ENCODE measurements around the gene PDE6B.

PDE6B gene

GRCh38 chr4:648579-649292 is 23.4 kb downstream of the PDE6B start:
- no peak overlapping the region for H3K27ac ChIP-seq
- no peak overlapping the region for H3K4me3 ChIP-seq
- no peak for TF ChIP-seq FOXP2 (optimal IDR thresholded peaks at IDR 0.05; ENCODE audit: control extremely low read depth, extremely low read length, insufficient read depth)
- no peak for TF ChIP-seq EZH2 (IDR thresholded peaks at IDR 0.05)
- no peak for TF ChIP-seq POLR2AphosphoS5 (IDR thresholded peaks at IDR 0.05; ENCODE audit: borderline replicate concordance, low read depth, low read length)
- no peaks in the 10 kb centered on the region for H3K9me3 ChIP-seq (ENCODE audit: low read depth, low read length)
- DNase-seq (ENCODE audit: low read depth, low spot score) = no peak
- no peak overlapping the region for H3K9ac ChIP-seq (ENCODE audit: insufficient read length)
- H3K36me3 ChIP-seq (ENCODE audit: insufficient read depth, low read length) = no peaks in the 10 kb centered on the region

DNA sequence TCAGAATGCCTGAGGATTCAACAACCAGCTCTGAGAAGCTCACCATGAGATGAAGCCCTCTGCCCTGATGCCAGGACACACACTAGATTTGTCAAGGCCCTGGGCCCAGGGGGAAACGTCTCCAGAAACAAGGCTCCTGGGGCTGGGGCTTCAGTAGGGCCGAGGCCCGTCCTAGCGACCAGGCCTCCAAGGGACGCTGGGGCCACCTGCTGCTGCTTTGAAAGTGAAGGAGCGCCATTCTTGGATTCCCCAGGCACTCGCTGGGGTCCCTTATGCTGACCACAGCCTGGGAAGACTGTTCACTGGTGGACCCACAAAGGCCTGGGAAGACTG is 23.9 kb downstream of the PDE6B start:
- no peak overlapping the region for H3K9ac ChIP-seq (ENCODE audit: insufficient read length)
- H3K4me3 ChIP-seq = no peak overlapping the region
- no peaks in the 10 kb centered on the region for H3K36me3 ChIP-seq (ENCODE audit: insufficient read depth, low read length)
- DNase-seq (ENCODE audit: low read depth, low spot score) = no peak
- H3K9me3 ChIP-seq (ENCODE audit: low read depth, low read length) = no peaks in the 10 kb centered on the region
- no peak for TF ChIP-seq FOXP2 (optimal IDR thresholded peaks at IDR 0.05; ENCODE audit: control extremely low read depth, extremely low read length, insufficient read depth)
- TF ChIP-seq POLR2AphosphoS5 (IDR thresholded peaks at IDR 0.05; ENCODE audit: borderline replicate concordance, low read depth, low read length) = no peak
- TF ChIP-seq EZH2 (IDR thresholded peaks at IDR 0.05) = no peak
- H3K27ac ChIP-seq = no peak overlapping the region

DNA sequence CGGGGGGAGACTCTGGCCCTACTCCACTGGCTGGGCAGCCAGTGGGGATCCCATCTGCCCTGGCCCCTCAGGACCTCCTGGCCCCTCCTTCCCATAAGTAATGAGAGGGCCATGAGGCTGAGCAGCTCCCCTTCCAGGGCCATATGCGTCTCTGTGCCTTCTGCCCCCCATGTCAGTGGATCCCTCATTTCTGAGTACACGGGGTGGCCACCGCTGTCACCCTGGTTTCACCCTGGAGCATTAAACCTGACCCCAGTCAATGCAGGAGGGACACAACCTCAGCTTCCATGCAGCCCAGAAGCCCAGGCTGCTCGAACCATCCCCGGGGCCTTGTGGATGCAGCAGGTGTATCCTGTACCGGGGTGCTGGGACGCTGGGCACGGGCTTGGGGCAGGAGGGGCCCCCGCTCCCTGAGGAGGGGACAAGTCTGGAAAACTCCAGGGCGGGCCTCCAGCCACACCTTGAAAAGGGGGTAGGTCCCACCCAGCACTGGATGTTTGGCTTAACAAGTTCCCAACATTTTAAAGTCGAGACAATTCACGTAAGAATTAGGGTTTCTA is 24.5 kb downstream of the PDE6B start:
- no peak overlapping the region for H3K27ac ChIP-seq

DNA sequence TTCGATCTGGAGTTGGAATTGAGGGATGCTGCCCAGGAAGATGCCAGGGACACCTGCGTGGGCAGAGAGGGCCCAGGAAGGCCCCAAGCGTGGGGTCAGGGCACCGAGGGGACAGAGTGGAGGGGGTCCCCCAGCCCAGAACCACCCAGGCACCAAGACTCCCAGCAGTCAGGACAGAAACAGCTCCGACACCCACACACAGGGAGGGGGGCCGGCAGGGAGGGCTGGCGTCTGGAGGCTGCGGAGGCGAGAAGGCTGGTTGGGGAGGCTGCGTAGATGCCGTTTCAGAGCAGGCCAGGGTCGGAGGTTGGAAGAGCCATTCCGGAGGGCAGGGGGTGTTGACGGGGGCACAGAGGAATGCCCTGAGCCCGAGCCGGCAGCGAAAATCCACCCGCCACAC is 25.1 kb downstream of the PDE6B start:
- no peak for TF ChIP-seq FOXP2 (optimal IDR thresholded peaks at IDR 0.05; ENCODE audit: control extremely low read depth, extremely low read length, insufficient read depth)
- no peak for TF ChIP-seq EZH2 (IDR thresholded peaks at IDR 0.05)
- no peak for TF ChIP-seq POLR2AphosphoS5 (IDR thresholded peaks at IDR 0.05; ENCODE audit: borderline replicate concordance, low read depth, low read length)
- Histone ChIP-seq H3K9ac (ENCODE audit: insufficient read length) (no peak overlapping the region), H3K27ac (no peak overlapping the region), H3K36me3 (ENCODE audit: insufficient read depth, low read length) (no peaks in the 10 kb centered on the region), H3K9me3 (ENCODE audit: low read depth, low read length) (no peaks in the 10 kb centered on the region), H3K4me3 (no peak overlapping the region)
- DNase-seq (ENCODE audit: low read depth, low spot score) = no peak

More for the DNA sequence above, 24.5 kb downstream of the PDE6B start:
- Histone ChIP-seq H3K9ac (ENCODE audit: insufficient read length) (no peak overlapping the region), H3K36me3 (ENCODE audit: insufficient read depth, low read length) (no peaks in the 10 kb centered on the region), H3K9me3 (ENCODE audit: low read depth, low read length) (no peaks in the 10 kb centered on the region), H3K4me3 (no peak overlapping the region)
- TF ChIP-seq EZH2 (IDR thresholded peaks at IDR 0.05) = no peak
- no peak for DNase-seq (ENCODE audit: low read depth, low spot score)

GRCh38 chr4:650951-651883 is 25.8 kb downstream of the PDE6B start:
- no peak overlapping the region for H3K9ac ChIP-seq (ENCODE audit: insufficient read length)
- no peaks in the 10 kb centered on the region for H3K9me3 ChIP-seq (ENCODE audit: low read depth, low read length)
- DNase-seq (ENCODE audit: low read depth, low spot score) = no peak
- no peaks in the 10 kb centered on the region for H3K36me3 ChIP-seq (ENCODE audit: insufficient read depth, low read length)
- no peak for TF ChIP-seq POLR2AphosphoS5 (IDR thresholded peaks at IDR 0.05; ENCODE audit: borderline replicate concordance, low read depth, low read length)
- TF ChIP-seq FOXP2 (optimal IDR thresholded peaks at IDR 0.05; ENCODE audit: control extremely low read depth, extremely low read length, insufficient read depth) = no peak
- no peak for TF ChIP-seq EZH2 (IDR thresholded peaks at IDR 0.05)
- H3K27ac ChIP-seq = no peak overlapping the region
- H3K4me3 ChIP-seq = no peak overlapping the region

GRCh38 chr4:651884-652642 is 26.7 kb downstream of the PDE6B start:
- no peak for DNase-seq (ENCODE audit: low read depth, low spot score)
- H3K36me3 ChIP-seq (ENCODE audit: insufficient read depth, low read length) = no peaks in the 10 kb centered on the region
- TF ChIP-seq POLR2AphosphoS5 (IDR thresholded peaks at IDR 0.05; ENCODE audit: borderline replicate concordance, low read depth, low read length) = no peak
- TF ChIP-seq FOXP2 (optimal IDR thresholded peaks at IDR 0.05; ENCODE audit: control extremely low read depth, extremely low read length, insufficient read depth) = no peak
- no peak for TF ChIP-seq EZH2 (IDR thresholded peaks at IDR 0.05)
- no peaks in the 10 kb centered on the region for H3K9me3 ChIP-seq (ENCODE audit: low read depth, low read length)
- H3K4me3 ChIP-seq = no peak overlapping the region
- H3K27ac ChIP-seq = no peak overlapping the region
- H3K9ac ChIP-seq (ENCODE audit: insufficient read length) = no peak overlapping the region

GRCh38 chr4:653080-653821 is 27.9 kb downstream of the PDE6B start:
- Histone ChIP-seq H3K4me3 (no peak overlapping the region), H3K36me3 (ENCODE audit: insufficient read depth, low read length) (no peaks in the 10 kb centered on the region), H3K9ac (ENCODE audit: insufficient read length) (no peak overlapping the region), H3K9me3 (ENCODE audit: low read depth, low read length) (no peaks in the 10 kb centered on the region), H3K27ac (no peak overlapping the region)
- no peak for TF ChIP-seq POLR2AphosphoS5 (IDR thresholded peaks at IDR 0.05; ENCODE audit: borderline replicate concordance, low read depth, low read length)
- TF ChIP-seq FOXP2 (optimal IDR thresholded peaks at IDR 0.05; ENCODE audit: control extremely low read depth, extremely low read length, insufficient read depth) = no peak
- no peak for TF ChIP-seq EZH2 (IDR thresholded peaks at IDR 0.05)
- DNase-seq (ENCODE audit: low read depth, low spot score) = no peak
